ENCODE data around the gene SPON2. TPM values are rescaled to one million over a fixed set of nuclear protein-coding genes. Genes with fewer than 3 reads are reported as not detected.

The SPON2 gene
- polyA plus RNA-seq, 1 experiment, result 11.6 TPM

DNA sequence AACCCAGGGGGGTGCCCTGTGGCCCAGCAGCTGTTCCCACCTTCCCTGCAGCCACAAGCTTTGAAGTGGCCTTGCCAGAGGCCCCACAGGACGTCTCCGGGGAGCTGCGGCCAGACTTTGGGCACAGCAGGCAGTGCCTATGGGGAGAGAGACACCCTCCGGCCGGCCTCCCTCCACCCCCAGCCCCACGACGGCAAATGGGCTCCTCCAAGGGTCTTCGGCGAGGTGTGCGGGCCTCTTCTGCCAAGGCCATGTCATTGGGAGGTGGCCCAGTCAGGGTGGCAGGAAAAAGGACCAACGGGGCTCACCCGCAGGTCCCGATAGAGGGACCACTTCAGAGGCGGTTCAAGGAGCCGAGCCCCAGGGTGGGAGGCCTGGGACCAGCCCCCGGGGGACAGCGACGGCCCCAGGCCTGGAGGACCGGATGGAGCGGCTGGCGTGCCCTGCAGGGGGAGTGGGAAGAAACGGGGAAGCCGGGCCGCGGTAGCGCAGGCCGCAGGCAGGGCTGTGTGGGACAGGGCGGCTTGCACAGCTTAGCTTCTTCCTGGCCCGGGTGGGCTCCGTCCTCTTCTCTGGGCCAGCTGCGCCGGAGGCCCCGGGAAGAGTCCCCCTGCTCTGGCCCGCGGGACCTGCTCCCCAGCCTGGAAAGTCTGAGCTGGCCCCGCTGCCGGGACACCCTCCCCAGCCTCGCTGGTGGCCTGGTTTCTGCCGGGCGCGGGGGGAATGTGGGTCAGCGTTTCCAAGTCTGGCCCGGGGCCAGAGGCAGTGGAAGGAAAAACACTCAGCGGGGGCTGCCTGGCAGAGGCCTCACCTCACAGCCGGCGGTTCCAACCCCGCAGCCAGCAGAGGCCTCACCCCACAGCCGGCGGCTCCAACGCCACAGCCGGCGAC lies 21.9 kb upstream of the SPON2 start:
- CTCF ChIA-PET, result no interaction called here
- TF ChIP-seq, protein P1, sequence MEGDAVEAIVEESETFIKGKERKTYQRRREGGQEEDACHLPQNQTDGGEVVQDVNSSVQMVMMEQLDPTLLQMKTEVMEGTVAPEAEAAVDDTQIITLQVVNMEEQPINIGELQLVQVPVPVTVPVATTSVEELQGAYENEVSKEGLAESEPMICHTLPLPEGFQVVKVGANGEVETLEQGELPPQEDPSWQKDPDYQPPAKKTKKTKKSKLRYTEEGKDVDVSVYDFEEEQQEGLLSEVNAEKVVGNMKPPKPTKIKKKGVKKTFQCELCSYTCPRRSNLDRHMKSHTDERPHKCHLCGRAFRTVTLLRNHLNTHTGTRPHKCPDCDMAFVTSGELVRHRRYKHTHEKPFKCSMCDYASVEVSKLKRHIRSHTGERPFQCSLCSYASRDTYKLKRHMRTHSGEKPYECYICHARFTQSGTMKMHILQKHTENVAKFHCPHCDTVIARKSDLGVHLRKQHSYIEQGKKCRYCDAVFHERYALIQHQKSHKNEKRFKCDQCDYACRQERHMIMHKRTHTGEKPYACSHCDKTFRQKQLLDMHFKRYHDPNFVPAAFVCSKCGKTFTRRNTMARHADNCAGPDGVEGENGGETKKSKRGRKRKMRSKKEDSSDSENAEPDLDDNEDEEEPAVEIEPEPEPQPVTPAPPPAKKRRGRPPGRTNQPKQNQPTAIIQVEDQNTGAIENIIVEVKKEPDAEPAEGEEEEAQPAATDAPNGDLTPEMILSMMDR (IDR thresholded peaks at IDR 0.05; ENCODE audit: insufficient read depth, low read depth, low read length), result no peak
- no peak overlapping the region for H3K4me3 ChIP-seq (ENCODE audit: low read depth, low read length)
- H3K36me3 ChIP-seq (ENCODE audit: control insufficient read depth, insufficient read depth, low read length), result no peaks in the 10 kb centered on the region
- DNase-seq (ENCODE audit: low read depth), result no peak
- POLR2A ChIA-PET, result no interaction called here
- no peaks in the 10 kb centered on the region for H3K27me3 ChIP-seq (ENCODE audit: control insufficient read depth, insufficient read depth, low read length)

GRCh38 chr4:1193206-1194009 lies 21.0 kb upstream of the SPON2 start:
- no peak overlapping the region for H3K4me3 ChIP-seq (ENCODE audit: low read depth, low read length)
- CTCF ChIA-PET, result interaction anchor here (1.6 to 2.1 kb wide), 2 partner anchors 41 to 74 kb away, joined by 7 to 8 read pairs; no protein-coding TSS in a partner anchor
- no peaks in the 10 kb centered on the region for H3K27me3 ChIP-seq (ENCODE audit: control insufficient read depth, insufficient read depth, low read length)
- POLR2A ChIA-PET, result no interaction called here
- TF ChIP-seq, protein P1 (IDR thresholded peaks at IDR 0.05; ENCODE audit: insufficient read depth, low read depth, low read length), result no peak
- DNase-seq (ENCODE audit: low read depth), result no peak
- H3K36me3 ChIP-seq (ENCODE audit: control insufficient read depth, insufficient read depth, low read length), result no peaks in the 10 kb centered on the region

GRCh38 chr4:1192493-1193205 lies 20.3 kb upstream of the SPON2 start:
- H3K4me3 ChIP-seq (ENCODE audit: low read depth, low read length), result no peak overlapping the region
- POLR2A ChIA-PET, result interaction anchor here (0.7 kb wide), 2 partner anchors 18 to 165 kb away, joined by 3 read pairs; no protein-coding TSS in a partner anchor
- CTCF ChIA-PET, result interaction anchor here (0.6 to 2.1 kb wide), 6 partner anchors 15 to 154 kb away, joined by 3 to 8 read pairs (median 3); partner anchors contain the start of gene UVSSA

DNA sequence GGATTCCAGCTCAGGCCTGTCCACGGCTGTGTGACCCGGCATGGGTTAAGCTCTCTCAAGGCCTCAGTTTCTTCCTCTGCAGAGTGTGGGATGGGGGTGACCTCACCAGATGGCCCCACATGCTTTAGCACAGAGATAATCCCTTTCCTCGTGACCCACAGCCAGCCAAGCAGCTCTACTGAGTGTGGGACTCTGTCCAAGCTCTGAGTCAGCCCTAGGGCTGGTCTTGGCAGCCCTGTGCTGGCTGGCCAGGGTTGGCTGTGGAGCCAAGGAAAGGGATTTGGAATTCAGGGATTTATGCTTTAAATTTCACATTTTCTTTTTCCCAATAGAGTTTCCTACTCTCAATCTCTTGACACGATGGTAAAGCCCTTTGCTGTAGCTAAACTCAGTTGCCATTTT lies 19.7 kb upstream of the SPON2 start:
- Histone ChIP-seq H3K36me3 (ENCODE audit: control insufficient read depth, insufficient read depth, low read length) (no peaks in the 10 kb centered on the region), H3K4me3 (ENCODE audit: low read depth, low read length) (no peak overlapping the region), H3K27me3 (ENCODE audit: control insufficient read depth, insufficient read depth, low read length) (no peaks in the 10 kb centered on the region)
- DNase-seq (ENCODE audit: low read depth), result peak; percentile 86
- ChIA-PET POLR2A (interaction anchor here (0.7 kb wide), 2 partner anchors 18 to 165 kb away, joined by 3 read pairs; no protein-coding TSS in a partner anchor), CTCF (interaction anchor here (0.5 to 2.1 kb wide), 7 partner anchors 12 to 155 kb away, joined by 3 to 8 read pairs (median 3); partner anchors contain the start of gene UVSSA)
- TF ChIP-seq, protein P1 (IDR thresholded peaks at IDR 0.05; ENCODE audit: insufficient read depth, low read depth, low read length), result no peak

More at GRCh38 chr4:1192493-1193205, 20.3 kb upstream of the SPON2 start:
- Histone ChIP-seq H3K27me3 (ENCODE audit: control insufficient read depth, insufficient read depth, low read length) (no peaks in the 10 kb centered on the region), H3K36me3 (ENCODE audit: control insufficient read depth, insufficient read depth, low read length) (no peaks in the 10 kb centered on the region)
- no peak for DNase-seq (ENCODE audit: low read depth)
- TF ChIP-seq, protein P1 (IDR thresholded peaks at IDR 0.05; ENCODE audit: insufficient read depth, low read depth, low read length), result no peak

Data from BJ (cell line).